H9 (cell line): Measurements from ENCODE around the gene VPS51. TPM values are rescaled to one million over a fixed set of nuclear protein-coding genes. Genes with fewer than 3 reads are reported as not detected.

ENCODE experiments used
- DNase-seq: peaks from one replicate; pipeline ENCODE4 v3.0.0-alpha.2; 2017
- H2AFZ ChIP-seq: one replicate; pipeline ENCODE4 v1.6.1; 2013; ENCODE audit warnings: mild to moderate bottlenecking, low read length, control low read depth, moderate library complexity
- H2AK5ac ChIP-seq: 2 replicates; pipeline ENCODE4 v1.6.1; 2013; ENCODE audit warnings: low read length, control low read depth, mixed read lengths; ENCODE audit not compliant: insufficient read length
- H2BK120ac ChIP-seq: one replicate; pipeline ENCODE4 v1.6.1; 2013; ENCODE audit warnings: low read depth, mild to moderate bottlenecking, low read length, control low read depth, inconsistent platforms; ENCODE audit not compliant: poor library complexity, severe bottlenecking
- H2BK12ac ChIP-seq: 2 replicates; pipeline ENCODE4 v1.6.1; 2013; ENCODE audit warnings: low read length, control low read depth, mixed read lengths, low read depth; ENCODE audit not compliant: insufficient read length
- H2BK15ac ChIP-seq: 2 replicates; pipeline ENCODE4 v1.6.1; 2013; ENCODE audit warnings: low read depth, low read length, control low read depth
- H2BK20ac ChIP-seq: one replicate; pipeline ENCODE4 v1.6.1; 2013; ENCODE audit warnings: low read depth, mild to moderate bottlenecking, low read length, control low read depth, inconsistent platforms; ENCODE audit not compliant: poor library complexity, severe bottlenecking
- H2BK5ac ChIP-seq: 2 replicates; pipeline ENCODE4 v1.6.1; 2013; ENCODE audit warnings: low read length, control low read depth, mixed read lengths; ENCODE audit not compliant: insufficient read length
- H3K14ac ChIP-seq: 2 replicates; pipeline ENCODE4 v1.6.1; 2013; ENCODE audit warnings: low read length, control low read depth; ENCODE audit not compliant: insufficient read depth
- H3K18ac ChIP-seq: 2 replicates; pipeline ENCODE4 v1.6.1; 2013; ENCODE audit warnings: low read depth, mild to moderate bottlenecking, mixed read lengths, low read length, control low read depth; ENCODE audit not compliant: insufficient read length
- H3K23ac ChIP-seq: 2 replicates; pipeline ENCODE4 v1.6.1; 2013; ENCODE audit warnings: low read length, control low read depth, mixed read lengths, low read depth; ENCODE audit not compliant: insufficient read length
- H3K23me2 ChIP-seq: 2 replicates; pipeline ENCODE4 v1.6.1; 2013; ENCODE audit warnings: low read depth, mild to moderate bottlenecking, mixed read lengths, low read length, control low read depth; ENCODE audit not compliant: insufficient read length, poor library complexity, severe bottlenecking
- H3K27ac ChIP-seq: 2 replicates; pipeline ENCODE4 v1.5.1; 2013; ENCODE audit warnings: low read length, control low read depth, mixed read lengths, low read depth; ENCODE audit not compliant: insufficient read length
- H3K27me3 ChIP-seq: 2 replicates; pipeline ENCODE4 v1.6.1; 2013; ENCODE audit warnings: low read length, control low read depth, inconsistent platforms; ENCODE audit not compliant: insufficient read depth
- H3K4ac ChIP-seq: 2 replicates; pipeline ENCODE4 v1.6.1; 2013; ENCODE audit warnings: low read depth, mild to moderate bottlenecking, control low read depth, inconsistent platforms, low read length, moderate library complexity
- H3K4me1 ChIP-seq: 2 replicates; pipeline ENCODE4 v1.6.1; 2013; ENCODE audit warnings: low read length, control low read depth, inconsistent platforms; ENCODE audit not compliant: insufficient read depth
- H3K4me2 ChIP-seq: 2 replicates; pipeline ENCODE4 v1.6.1; 2013; ENCODE audit warnings: low read length, control low read depth, mixed read lengths; ENCODE audit not compliant: insufficient read length, insufficient read depth
- H3K56ac ChIP-seq: 2 replicates; pipeline ENCODE4 v1.6.1; 2013; ENCODE audit warnings: low read depth, mild to moderate bottlenecking, mixed read lengths, low read length, control low read depth; ENCODE audit not compliant: insufficient read length
- H3K79me1 ChIP-seq: 2 replicates; pipeline ENCODE4 v1.6.1; 2013; ENCODE audit warnings: low read depth, mild to moderate bottlenecking, moderate library complexity, low read length, control low read depth, inconsistent platforms; ENCODE audit not compliant: insufficient read depth, poor library complexity, severe bottlenecking
- H3K79me2 ChIP-seq: 2 replicates; pipeline ENCODE4 v1.6.1; 2013; ENCODE audit warnings: low read length, control low read depth, inconsistent platforms; ENCODE audit not compliant: insufficient read depth
- H3K9ac ChIP-seq: 2 replicates; pipeline ENCODE4 v1.6.1; 2013; ENCODE audit warnings: low read length, control low read depth, mixed read lengths; ENCODE audit not compliant: insufficient read length; ENCODE audit errors: extremely low read depth
- H3K9me3 ChIP-seq: one replicate; pipeline ENCODE4 v1.6.1; 2013; ENCODE audit warnings: low read depth, low read length, inconsistent platforms; ENCODE audit not compliant: control insufficient read depth
- H3T11ph ChIP-seq: one replicate; pipeline ENCODE4 v1.6.1; 2013; ENCODE audit warnings: mild to moderate bottlenecking, low read length, control low read depth, inconsistent platforms
- H4K20me1 ChIP-seq: one replicate; pipeline ENCODE4 v1.6.1; 2013; ENCODE audit not compliant: control insufficient read depth, insufficient read length, insufficient read depth
- H4K5ac ChIP-seq: 2 replicates; pipeline ENCODE4 v1.6.1; 2013; ENCODE audit warnings: low read depth, mild to moderate bottlenecking, mixed read lengths, low read length, control low read depth; ENCODE audit not compliant: insufficient read length
- H4K8ac ChIP-seq: replicated peaks from 2 replicates; pipeline ENCODE4 v1.6.1; 2013; ENCODE audit warnings: low read length, control low read depth, mixed read lengths, low read depth; ENCODE audit not compliant: insufficient read length
- H4K91ac ChIP-seq: 2 replicates; pipeline ENCODE4 v1.6.1; 2013; ENCODE audit warnings: low read depth, mild to moderate bottlenecking, moderate library complexity, mixed read lengths, low read length, control low read depth; ENCODE audit not compliant: insufficient read length
- H3K27ac Mint-ChIP-seq, 3 experiments: 2 replicates in 2 of 3; 3 replicates in 1 of 3; pipeline ENCODE4 v1.8.0; 2020 to 2021; ENCODE audit warnings: mixed read lengths in 3 of 3, mild to moderate bottlenecking in 1 of 3, moderate library complexity in 1 of 3
- H3K27me3 Mint-ChIP-seq: 2 replicates; pipeline ENCODE4 v1.8.0; 2021; ENCODE audit warnings: low read depth, mild to moderate bottlenecking, moderate library complexity, mixed read lengths
- H3K36me3 Mint-ChIP-seq, 3 experiments: 2 replicates in 2 of 3; 3 replicates in 1 of 3; pipeline ENCODE4 v1.8.0; 2020 to 2021; ENCODE audit warnings: low read depth in 3 of 3, mixed read lengths in 3 of 3; ENCODE audit not compliant: insufficient read depth in 1 of 3
- H3K4me1 Mint-ChIP-seq, 2 experiments: 2 replicates each; pipeline ENCODE4 v1.8.0; 2020; ENCODE audit warnings: mixed read lengths in 2 of 2
- H3K4me3 Mint-ChIP-seq, 2 experiments: 2 replicates in 1 of 2; 3 replicates in 1 of 2; pipeline ENCODE4 v1.8.0; 2020 to 2021; ENCODE audit warnings: mild to moderate bottlenecking in 2 of 2, mixed read lengths in 2 of 2, moderate library complexity in 1 of 2
- H3K9me3 Mint-ChIP-seq, 2 experiments: 2 replicates in 1 of 2; 3 replicates in 1 of 2; pipeline ENCODE4 v1.8.0; 2020; ENCODE audit warnings: mild to moderate bottlenecking in 2 of 2, mixed read lengths in 2 of 2, moderate library complexity in 1 of 2
- WGBS: extraction: QIAGEN DNeasy Blood & Tissue Kit; methylation state at CpG from one replicate; pipeline ENCODE4 v1.1.7; 2013; ENCODE audit warnings: missing lambda C conversion rate, low lambda C conversion rate, mixed read lengths; ENCODE audit not compliant: insufficient read length; ENCODE audit errors: extremely low coverage; 5-methylcytosine and 5-hydroxymethylcytosine counted together
- total RNA-seq: library from RNA; stranded (reverse); gene quantifications from 2 replicates; pipeline ENCODE4 v1.2.1, GENCODE V29; 2021
- TF ChIP-seq, protein P1 (sequence below): fragments of 200-600 bp; sonication (generic); conservative IDR thresholded peaks from 3 replicates; pipeline ENCODE4 v1.8.0; 2021; ENCODE audit warnings: antibody characterized with exemption, mild to moderate bottlenecking

Gene VPS51
- total RNA-seq, 1 experiment from 2014 or later = 94.7 TPM

GRCh38 chr11:65127473-65128181 is 31.6 kb downstream of the VPS51 start:
- Histone ChIP-seq H3T11ph (no peak overlapping the region), H2BK15ac (no peak overlapping the region), H3K56ac (no peak overlapping the region), H3K4ac (no peak overlapping the region), H4K20me1 (no peaks in the 10 kb centered on the region), H2BK12ac (no peak overlapping the region), H4K5ac (no peak overlapping the region), H2BK5ac (no peak overlapping the region), H3K23ac (no peak overlapping the region), H2BK20ac (no peak overlapping the region), H3K27ac (no peak overlapping the region), H2AK5ac (no peak overlapping the region), H3K79me1 (peaks cover 5% of the 10 kb centered on the region), H4K8ac (no peak overlapping the region), H4K91ac (no peak overlapping the region), H3K4me2 (no peak overlapping the region), H3K23me2 (no peaks in the 10 kb centered on the region), H3K4me1 (no peaks in the 10 kb centered on the region), H2BK120ac (no peak overlapping the region), H3K14ac (no peak overlapping the region), H2AFZ (no peak overlapping the region), H3K27me3 (no peaks in the 10 kb centered on the region), H3K9ac (no peak overlapping the region), H3K79me2 (peaks cover 3% of the 10 kb centered on the region; the same call in 1 of the 2 replicates), H3K9me3 (no peaks in the 10 kb centered on the region), H3K18ac (no peak overlapping the region)
- Mint-ChIP-seq H3K36me3 (peaks cover 13 to 64% (median 56%) of the 10 kb centered on the region in 3 experiments; a peak in 6 of 7 replicates), H3K27me3 (no peaks in the 10 kb centered on the region), H3K27ac (no peak overlapping the region), H3K4me1 (peaks cover 0 to 4% of the 10 kb centered on the region in 2 experiments; a peak in 2 of 4 replicates), H3K9me3 (no peaks in the 10 kb centered on the region), H3K4me3 (no peak overlapping the region; a peak in 1 of 5 replicates)
- WGBS = no CpG with 5 or more reads among the region's 12 CpGs
- TF ChIP-seq, protein P1, sequence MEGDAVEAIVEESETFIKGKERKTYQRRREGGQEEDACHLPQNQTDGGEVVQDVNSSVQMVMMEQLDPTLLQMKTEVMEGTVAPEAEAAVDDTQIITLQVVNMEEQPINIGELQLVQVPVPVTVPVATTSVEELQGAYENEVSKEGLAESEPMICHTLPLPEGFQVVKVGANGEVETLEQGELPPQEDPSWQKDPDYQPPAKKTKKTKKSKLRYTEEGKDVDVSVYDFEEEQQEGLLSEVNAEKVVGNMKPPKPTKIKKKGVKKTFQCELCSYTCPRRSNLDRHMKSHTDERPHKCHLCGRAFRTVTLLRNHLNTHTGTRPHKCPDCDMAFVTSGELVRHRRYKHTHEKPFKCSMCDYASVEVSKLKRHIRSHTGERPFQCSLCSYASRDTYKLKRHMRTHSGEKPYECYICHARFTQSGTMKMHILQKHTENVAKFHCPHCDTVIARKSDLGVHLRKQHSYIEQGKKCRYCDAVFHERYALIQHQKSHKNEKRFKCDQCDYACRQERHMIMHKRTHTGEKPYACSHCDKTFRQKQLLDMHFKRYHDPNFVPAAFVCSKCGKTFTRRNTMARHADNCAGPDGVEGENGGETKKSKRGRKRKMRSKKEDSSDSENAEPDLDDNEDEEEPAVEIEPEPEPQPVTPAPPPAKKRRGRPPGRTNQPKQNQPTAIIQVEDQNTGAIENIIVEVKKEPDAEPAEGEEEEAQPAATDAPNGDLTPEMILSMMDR = no peak
- DNase-seq = no peak
